Pons (tissue), 1 donor: ENCODE results near the gene ZNF22.

Source experiments
- DNase-seq: peaks from one replicate; pipeline ENCODE4 v3.0.0-alpha.2; 2016; ENCODE audit warnings: low spot score

The ZNF22 gene

DNA sequence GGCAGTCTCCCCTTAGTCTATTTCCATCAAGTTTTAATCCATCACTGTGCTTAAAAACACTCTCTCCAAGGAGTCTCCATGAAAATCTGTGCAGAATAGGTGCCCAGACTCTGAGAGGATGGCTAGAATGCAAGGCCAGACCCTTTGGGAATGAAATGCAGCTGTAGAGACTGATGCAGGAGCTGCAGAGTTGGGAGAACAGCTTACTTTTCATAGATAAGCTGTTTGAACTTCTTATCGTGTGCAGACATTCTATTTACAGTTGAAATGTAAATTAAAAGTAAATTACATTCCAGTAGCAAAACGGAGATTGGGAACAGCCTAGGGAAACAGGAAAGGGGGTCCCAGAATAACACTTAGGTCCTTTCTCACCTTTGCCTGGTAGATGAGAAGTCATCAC is 14.9 kb downstream of the ZNF22 start:
- DNase-seq = no peak

DNA sequence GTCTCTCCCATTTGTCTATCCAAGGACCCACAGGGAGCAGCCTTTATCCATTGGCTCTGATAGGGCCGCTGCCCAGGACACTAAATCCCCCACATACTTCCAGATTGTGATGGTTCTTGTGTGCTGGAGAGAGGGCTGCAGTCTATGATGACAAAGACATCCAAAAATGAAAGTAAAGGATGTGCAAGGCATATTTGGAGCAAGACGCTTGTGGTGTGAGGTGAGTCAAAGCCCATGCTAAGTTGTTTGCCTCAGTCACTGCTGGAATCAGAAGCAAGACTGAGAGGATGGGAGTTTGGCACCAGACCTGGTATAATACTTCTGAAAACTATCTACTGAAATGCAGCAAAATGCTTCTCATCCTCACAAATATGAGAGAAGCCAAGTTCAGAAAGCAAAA is 22.7 kb downstream of the ZNF22 start:
- DNase-seq = no peak

DNA sequence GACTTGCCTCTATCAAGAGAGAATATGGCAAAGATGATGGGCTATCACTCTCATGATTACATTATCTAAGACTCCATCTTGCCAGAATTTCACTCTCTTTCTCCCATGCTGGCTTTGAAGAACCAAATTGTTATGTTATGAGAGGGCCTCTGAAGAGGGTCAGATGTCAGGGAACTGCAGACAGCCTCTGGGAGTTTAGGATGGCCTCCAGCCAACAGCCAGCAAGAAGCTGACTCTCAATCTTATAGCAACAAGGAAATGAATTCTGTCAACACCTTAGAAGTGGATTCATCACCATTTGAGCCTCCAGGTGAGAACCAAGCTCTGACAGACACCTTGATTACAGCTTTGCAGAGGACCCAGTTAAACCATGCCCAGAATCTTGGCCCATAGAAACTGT is 33.6 kb downstream of the ZNF22 start:
- no peak for DNase-seq

GRCh38 chr10:45035673-45036072 is 35.0 kb downstream of the ZNF22 start:
- no peak for DNase-seq

- DNase-seq = no peak
Measured at GRCh38 chr10:45040921-45041542, 40.3 kb downstream of the ZNF22 start.

DNA sequence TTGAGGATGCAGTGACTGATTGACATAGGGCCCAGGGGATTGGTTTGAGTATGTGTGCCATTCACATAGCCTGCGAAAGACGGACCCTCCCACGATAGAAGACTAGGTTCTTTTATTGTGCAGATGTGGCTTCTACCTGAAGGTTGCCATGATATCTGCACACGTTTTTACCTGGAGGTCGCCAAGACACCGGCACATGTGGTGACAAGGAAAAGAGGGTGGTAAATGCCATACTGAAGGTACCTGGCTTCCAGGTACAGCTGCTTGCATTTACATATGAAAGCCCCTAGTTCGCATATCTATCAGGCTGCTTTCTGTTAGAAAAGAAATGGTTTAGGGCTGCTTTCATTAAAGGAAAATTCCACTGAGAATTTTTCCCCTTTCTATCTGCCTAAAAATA is 43.6 kb downstream of the ZNF22 start:
- no peak for DNase-seq

- DNase-seq = no peak
Measured at GRCh38 chr10:45050551-45051235, 50.0 kb downstream of the ZNF22 start.

DNA sequence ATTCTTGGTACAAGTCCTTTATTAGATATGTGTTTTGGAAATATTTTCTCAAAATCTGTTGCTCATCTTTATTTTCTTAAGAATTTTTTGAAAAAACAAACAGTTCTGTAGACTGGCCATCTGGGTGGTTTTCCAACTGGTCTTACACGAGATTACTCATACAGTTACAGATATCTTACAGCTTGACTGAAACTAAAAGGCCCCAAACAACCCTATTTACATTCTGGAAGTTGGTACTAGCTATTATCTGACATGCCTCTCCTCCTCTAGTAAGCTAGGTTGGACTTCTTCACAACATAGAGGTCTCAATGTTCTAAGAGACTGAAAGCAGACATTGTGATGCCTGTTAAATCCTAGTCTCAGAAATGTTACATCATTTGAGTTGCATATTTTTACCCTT is 52.0 kb downstream of the ZNF22 start:
- DNase-seq = no peak

DNA sequence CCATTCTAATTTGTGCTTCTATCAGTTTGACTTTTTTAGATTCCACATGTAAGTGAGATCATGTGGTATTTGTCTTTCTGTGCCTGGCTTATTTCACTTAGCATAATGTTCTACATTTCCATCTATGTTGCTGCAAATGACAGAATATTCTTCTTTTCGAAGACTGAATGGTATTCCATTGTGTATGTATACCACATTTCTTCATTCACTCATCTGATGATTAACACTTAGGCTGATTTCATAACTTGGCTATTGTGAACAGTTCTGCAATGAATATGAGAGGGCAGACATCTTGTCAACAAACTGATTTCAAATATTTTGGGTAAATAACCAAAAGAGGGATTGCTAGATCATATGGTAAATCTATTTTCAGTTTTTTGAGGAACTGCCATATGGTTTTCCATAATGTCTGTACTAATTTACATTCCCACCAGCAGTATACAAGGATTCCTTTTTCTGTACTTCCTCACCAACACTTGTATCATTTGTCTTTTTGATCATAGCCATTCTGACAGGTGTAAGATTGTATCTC is 52.9 kb downstream of the ZNF22 start:
- DNase-seq = no peak
